Suprapubic skin (tissue), 4 donors: ENCODE data around the gene SLC22A24. TPM values are rescaled to one million over a fixed set of nuclear protein-coding genes. Genes with fewer than 3 reads are reported as not detected.

Experiments
- DNase-seq, 2 donors: peaks; one replicate each; pipeline ENCODE4 v3.0.0-alpha.2; 2019; ENCODE audit warnings: low spot score in 2 of 2
- H3K27ac ChIP-seq: fragments of 200-600 bp; sonication (generic); one replicate; pipeline ENCODE4 v1.5.1; 2019
- H3K27me3 ChIP-seq: fragments of 200-600 bp; sonication (generic); one replicate; pipeline ENCODE4 v1.5.1; 2019
- H3K36me3 ChIP-seq: fragments of 200-600 bp; sonication (generic); one replicate; pipeline ENCODE4 v1.5.1; 2019
- H3K4me1 ChIP-seq: fragments of 200-600 bp; sonication (generic); one replicate; pipeline ENCODE4 v1.5.1; 2019
- H3K4me3 ChIP-seq: fragments of 200-600 bp; sonication (generic); one replicate; pipeline ENCODE4 v1.5.1; 2019; ENCODE audit warnings: mild to moderate bottlenecking
- H3K9me3 ChIP-seq: fragments of 200-600 bp; sonication (generic); one replicate; pipeline ENCODE4 v1.5.1; 2019
- EP300 ChIP-seq: sonication (generic); formaldehyde crosslinking; IDR thresholded peaks from one replicate; pipeline ENCODE4 v1.6.1; 2017; ENCODE audit warnings: antibody characterized with exemption
- POLR2A ChIP-seq, 2 donors: fragments of 450-650 bp; IDR thresholded peaks; one replicate each; pipeline ENCODE4 v1.6.1; 2017; ENCODE audit warnings: antibody characterized with exemption in 2 of 2, mild to moderate bottlenecking in 2 of 2, moderate library complexity in 2 of 2
- POLR2AphosphoS5 ChIP-seq, 3 donors: sonication (generic); formaldehyde crosslinking; IDR thresholded peaks; one replicate each; pipeline ENCODE4 v1.6.1; 2017; ENCODE audit warnings: antibody characterized with exemption in 3 of 3
- WGBS: methylation state at CpG from one replicate; pipeline ENCODE4 v1.1.5; 2018; 5-methylcytosine and 5-hydroxymethylcytosine counted together
- total RNA-seq, 4 donors: library from RNA; depleted of rRNA; stranded (reverse); fragments of >200 nt; gene quantifications; one replicate each; pipeline ENCODE4 v1.1.0, GENCODE V29; 2016
- TF ChIP-seq, protein P1 (sequence below), 2 donors: fragments of 200-600 bp in 1 of 2; fragments of 450-650 bp in 1 of 2; sonication (generic) in 1 of 2; IDR thresholded peaks; one replicate each; pipeline ENCODE4 v1.5.1; 2016 to 2019; ENCODE audit warnings: antibody characterized with exemption in 2 of 2, mild to moderate bottlenecking in 1 of 2, moderate library complexity in 1 of 2

Gene SLC22A24, protein sequence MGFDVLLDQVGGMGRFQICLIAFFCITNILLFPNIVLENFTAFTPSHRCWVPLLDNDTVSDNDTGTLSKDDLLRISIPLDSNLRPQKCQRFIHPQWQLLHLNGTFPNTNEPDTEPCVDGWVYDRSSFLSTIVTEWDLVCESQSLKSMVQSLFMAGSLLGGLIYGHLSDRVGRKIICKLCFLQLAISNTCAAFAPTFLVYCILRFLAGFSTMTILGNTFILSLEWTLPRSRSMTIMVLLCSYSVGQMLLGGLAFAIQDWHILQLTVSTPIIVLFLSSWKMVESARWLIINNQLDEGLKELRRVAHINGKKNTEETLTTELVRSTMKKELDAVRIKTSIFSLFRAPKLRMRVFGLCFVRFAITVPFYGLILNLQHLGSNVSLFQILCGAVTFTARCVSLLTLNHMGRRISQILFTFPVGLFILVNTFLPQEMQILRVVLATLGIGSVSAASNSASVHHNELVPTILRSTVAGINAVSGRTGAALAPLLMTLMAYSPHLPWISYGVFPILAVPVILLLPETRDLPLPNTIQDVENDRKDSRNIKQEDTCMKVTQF
- total RNA-seq = not detected

DNA sequence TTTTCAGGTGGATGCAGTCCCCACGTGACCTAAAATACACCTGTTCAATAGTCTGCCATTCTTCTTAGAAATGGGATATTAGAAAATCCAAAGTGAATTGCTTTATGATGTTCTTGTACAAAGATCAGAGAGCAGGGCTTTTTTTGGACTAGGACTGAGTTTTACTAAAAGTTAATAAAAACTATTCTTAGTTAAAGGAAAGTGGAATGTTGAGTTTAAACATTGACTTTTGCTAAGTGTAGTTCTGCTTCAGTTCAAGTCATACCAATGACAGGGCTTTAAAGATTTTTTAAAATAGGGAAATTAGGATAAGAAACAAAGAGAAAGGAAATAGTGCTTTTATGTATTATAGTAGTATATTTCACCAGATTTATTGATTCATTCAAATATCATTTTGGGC is at the start of gene SLC22A24:
SLC22A24 (minus strand) TSS at position 101 of the 400 bp plus-strand sequence. CDS start 442 bp downstream, outside the sequence.
- H3K4me1 ChIP-seq = no peaks in the 10 kb centered on the region
- H3K27ac ChIP-seq = no peak within 1 kb of the TSS
- no peaks in the 10 kb centered on the region for H3K27me3 ChIP-seq
- no peak within 1 kb of the TSS for H3K4me3 ChIP-seq
- no peak for DNase-seq
- TF ChIP-seq POLR2AphosphoS5 (IDR thresholded peaks at IDR 0.05) (no peak), EP300 (no peak), POLR2A (IDR thresholded peaks at IDR 0.05) (no peak)
- TF ChIP-seq, protein P1, sequence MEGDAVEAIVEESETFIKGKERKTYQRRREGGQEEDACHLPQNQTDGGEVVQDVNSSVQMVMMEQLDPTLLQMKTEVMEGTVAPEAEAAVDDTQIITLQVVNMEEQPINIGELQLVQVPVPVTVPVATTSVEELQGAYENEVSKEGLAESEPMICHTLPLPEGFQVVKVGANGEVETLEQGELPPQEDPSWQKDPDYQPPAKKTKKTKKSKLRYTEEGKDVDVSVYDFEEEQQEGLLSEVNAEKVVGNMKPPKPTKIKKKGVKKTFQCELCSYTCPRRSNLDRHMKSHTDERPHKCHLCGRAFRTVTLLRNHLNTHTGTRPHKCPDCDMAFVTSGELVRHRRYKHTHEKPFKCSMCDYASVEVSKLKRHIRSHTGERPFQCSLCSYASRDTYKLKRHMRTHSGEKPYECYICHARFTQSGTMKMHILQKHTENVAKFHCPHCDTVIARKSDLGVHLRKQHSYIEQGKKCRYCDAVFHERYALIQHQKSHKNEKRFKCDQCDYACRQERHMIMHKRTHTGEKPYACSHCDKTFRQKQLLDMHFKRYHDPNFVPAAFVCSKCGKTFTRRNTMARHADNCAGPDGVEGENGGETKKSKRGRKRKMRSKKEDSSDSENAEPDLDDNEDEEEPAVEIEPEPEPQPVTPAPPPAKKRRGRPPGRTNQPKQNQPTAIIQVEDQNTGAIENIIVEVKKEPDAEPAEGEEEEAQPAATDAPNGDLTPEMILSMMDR (IDR thresholded peaks at IDR 0.05) = no peak
- no peaks in the 10 kb centered on the region for H3K36me3 ChIP-seq
- H3K9me3 ChIP-seq = no peaks in the 10 kb centered on the region
- WGBS = 92% methylated on average over 1 of the region's 1 CpG

- Histone ChIP-seq H3K36me3 (no peaks in the 10 kb centered on the region), H3K4me1 (no peaks in the 10 kb centered on the region), H3K9me3 (peaks cover 5% of the 10 kb centered on the region), H3K27me3 (no peaks in the 10 kb centered on the region), H3K27ac (no peak overlapping the region), H3K4me3 (no peak overlapping the region)
- TF ChIP-seq POLR2AphosphoS5 (IDR thresholded peaks at IDR 0.05) (no peak), EP300 (no peak), POLR2A (IDR thresholded peaks at IDR 0.05) (no peak)
- TF ChIP-seq, protein P1 (IDR thresholded peaks at IDR 0.05) = no peak
- WGBS = 79% methylated on average over 1 of the region's 1 CpG
- DNase-seq = no peak
Observed at GRCh38 chr11:63180536-63180935, 36.5 kb upstream of the SLC22A24 start.

DNA sequence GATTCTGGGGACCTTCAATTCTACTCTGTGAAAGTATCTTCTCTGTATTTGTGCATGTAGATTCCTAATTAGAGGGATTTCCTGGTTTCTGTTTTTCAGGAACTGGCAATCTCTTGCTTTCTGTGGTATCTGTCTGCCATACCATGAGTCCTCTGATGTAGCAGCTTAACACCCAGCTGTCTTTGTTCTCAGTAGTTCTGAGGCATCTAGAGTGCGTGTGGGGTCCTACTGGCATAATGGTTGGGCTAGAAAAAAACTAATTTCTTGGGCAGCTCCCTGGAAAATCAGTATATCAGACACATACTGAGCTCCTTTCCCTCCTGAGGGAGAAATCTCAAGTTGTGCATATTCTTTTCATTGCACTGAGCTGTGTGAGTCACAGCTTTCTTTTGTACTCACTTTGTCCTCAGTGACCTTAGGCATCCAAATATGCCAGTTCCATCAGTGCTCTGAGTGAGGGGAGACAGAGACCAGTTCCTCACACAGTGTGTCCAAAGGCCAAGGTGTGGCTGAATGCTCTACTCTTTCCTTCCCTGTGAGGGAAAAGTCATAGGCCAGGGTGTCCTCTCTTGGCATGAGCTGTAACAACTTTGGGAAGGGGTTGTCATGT is 35.5 kb upstream of the SLC22A24 start:
- H3K36me3 ChIP-seq = no peaks in the 10 kb centered on the region
- 54% methylated on average over 1 of the region's 1 CpG for WGBS
- no peak for TF ChIP-seq EP300
- TF ChIP-seq POLR2AphosphoS5 (IDR thresholded peaks at IDR 0.05) = no peak
- TF ChIP-seq, protein P1 (IDR thresholded peaks at IDR 0.05) = no peak
- no peak for TF ChIP-seq POLR2A (IDR thresholded peaks at IDR 0.05)

GRCh38 chr11:63177872-63178271 is 33.9 kb upstream of the SLC22A24 start:
- 89% methylated on average over 1 of the region's 1 CpG for WGBS
- no peaks in the 10 kb centered on the region for H3K27me3 ChIP-seq
- TF ChIP-seq, protein P1 (IDR thresholded peaks at IDR 0.05) = no peak
- no peak for TF ChIP-seq POLR2AphosphoS5 (IDR thresholded peaks at IDR 0.05)
- no peak for TF ChIP-seq POLR2A (IDR thresholded peaks at IDR 0.05)
- TF ChIP-seq EP300 = no peak
- no peak overlapping the region for H3K27ac ChIP-seq
- no peaks in the 10 kb centered on the region for H3K4me1 ChIP-seq
- no peaks in the 10 kb centered on the region for H3K36me3 ChIP-seq
- DNase-seq = no peak
- no peak overlapping the region for H3K4me3 ChIP-seq
- peaks cover 5% of the 10 kb centered on the region for H3K9me3 ChIP-seq

More for the DNA sequence above, 35.5 kb upstream of the SLC22A24 start:
- no peaks in the 10 kb centered on the region for H3K27me3 ChIP-seq
- DNase-seq = no peak
- H3K9me3 ChIP-seq = peaks cover 5% of the 10 kb centered on the region
- H3K4me1 ChIP-seq = no peaks in the 10 kb centered on the region
- H3K27ac ChIP-seq = no peak overlapping the region
- no peak overlapping the region for H3K4me3 ChIP-seq

DNA sequence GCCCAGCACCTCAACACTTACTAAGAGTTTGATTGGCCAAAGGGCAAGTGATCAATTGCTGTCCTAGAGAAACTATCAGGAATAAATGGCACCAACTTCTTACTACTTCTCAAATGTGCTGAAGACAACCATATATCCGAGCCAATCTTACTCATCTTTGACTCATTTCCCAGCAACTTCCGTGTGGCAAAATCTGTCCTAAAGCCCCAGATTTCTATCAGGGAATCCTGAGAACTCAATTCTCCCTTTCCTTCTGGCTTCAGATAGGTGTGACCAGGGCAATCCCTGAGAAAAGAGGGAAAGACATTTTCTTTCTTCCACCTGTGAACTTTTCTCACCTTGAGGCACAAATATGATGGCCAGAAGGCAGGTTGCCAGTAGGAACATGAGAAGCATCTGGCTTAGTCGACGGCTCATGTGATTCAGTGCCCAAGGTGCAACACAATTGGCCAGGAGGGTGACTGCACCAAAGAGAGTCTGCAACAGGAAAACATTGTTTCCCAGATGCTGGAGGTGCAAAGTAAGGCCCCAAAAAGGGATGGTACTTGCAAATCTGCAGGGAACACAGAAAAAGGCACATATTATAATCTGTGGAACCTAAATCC is 21.8 kb upstream of the SLC22A24 start:
- peaks cover 8% of the 10 kb centered on the region for H3K27me3 ChIP-seq
- no peak for DNase-seq
- H3K4me1 ChIP-seq = no peaks in the 10 kb centered on the region
- no peaks in the 10 kb centered on the region for H3K9me3 ChIP-seq
- H3K36me3 ChIP-seq = no peaks in the 10 kb centered on the region
- no peak for TF ChIP-seq EP300
- no peak for TF ChIP-seq POLR2AphosphoS5 (IDR thresholded peaks at IDR 0.05)
- TF ChIP-seq, protein P1 (IDR thresholded peaks at IDR 0.05) = no peak
- no peak for TF ChIP-seq POLR2A (IDR thresholded peaks at IDR 0.05)
- no peak overlapping the region for H3K27ac ChIP-seq
- 58% methylated on average over 4 of the region's 4 CpGs for WGBS
- no peak overlapping the region for H3K4me3 ChIP-seq
